ENCODE data around the gene RPL13. TPM values are rescaled to one million over a fixed set of nuclear protein-coding genes. Genes with fewer than 3 reads are reported as not detected.

RPL13 gene
- total RNA-seq, 1 donor from 2014 or later = 17,833 TPM

DNA sequence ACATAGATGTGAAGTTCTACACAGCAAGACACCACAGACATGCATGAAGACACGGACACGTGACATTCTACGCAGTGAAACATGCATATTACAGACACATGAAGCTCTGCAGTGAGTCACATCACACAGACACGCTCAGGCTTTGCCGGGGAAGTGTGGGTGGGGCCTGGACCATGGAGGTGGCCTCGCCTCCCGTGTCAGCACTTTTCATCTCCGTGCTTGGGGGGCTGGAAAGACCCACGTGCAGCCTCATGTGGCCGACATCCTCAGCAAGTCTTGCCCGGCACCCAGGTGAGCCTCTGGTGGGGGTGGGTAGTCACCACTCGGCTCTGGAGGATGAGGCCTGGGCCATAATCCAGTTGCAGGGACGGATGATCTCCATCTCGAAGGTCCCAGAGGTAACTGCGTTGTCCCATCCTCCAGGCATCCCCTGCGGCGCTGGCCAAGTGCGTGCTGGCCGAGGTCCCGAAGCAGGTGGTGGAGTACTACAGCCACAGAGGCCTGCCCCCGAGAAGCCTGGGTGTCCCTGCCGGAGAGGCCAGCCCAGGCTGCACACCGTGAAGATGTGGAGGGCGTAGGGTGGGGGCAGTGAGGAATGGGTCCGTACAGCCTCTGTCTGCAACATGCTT, 35.7 kb downstream of the RPL13 start:
- Histone ChIP-seq H3K27me3 (ENCODE audit: control insufficient read depth, insufficient read depth, low read length) (no peaks in the 10 kb centered on the region), H3K36me3 (ENCODE audit: control insufficient read depth, insufficient read depth, low read length) (no peaks in the 10 kb centered on the region), H3K4me3 (ENCODE audit: low read depth, low read length) (no peak overlapping the region)
- TF ChIP-seq, protein P1, sequence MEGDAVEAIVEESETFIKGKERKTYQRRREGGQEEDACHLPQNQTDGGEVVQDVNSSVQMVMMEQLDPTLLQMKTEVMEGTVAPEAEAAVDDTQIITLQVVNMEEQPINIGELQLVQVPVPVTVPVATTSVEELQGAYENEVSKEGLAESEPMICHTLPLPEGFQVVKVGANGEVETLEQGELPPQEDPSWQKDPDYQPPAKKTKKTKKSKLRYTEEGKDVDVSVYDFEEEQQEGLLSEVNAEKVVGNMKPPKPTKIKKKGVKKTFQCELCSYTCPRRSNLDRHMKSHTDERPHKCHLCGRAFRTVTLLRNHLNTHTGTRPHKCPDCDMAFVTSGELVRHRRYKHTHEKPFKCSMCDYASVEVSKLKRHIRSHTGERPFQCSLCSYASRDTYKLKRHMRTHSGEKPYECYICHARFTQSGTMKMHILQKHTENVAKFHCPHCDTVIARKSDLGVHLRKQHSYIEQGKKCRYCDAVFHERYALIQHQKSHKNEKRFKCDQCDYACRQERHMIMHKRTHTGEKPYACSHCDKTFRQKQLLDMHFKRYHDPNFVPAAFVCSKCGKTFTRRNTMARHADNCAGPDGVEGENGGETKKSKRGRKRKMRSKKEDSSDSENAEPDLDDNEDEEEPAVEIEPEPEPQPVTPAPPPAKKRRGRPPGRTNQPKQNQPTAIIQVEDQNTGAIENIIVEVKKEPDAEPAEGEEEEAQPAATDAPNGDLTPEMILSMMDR (IDR thresholded peaks at IDR 0.05; ENCODE audit: insufficient read depth, low read length, poor library complexity, severe bottlenecking) = no peak
- DNase-seq (ENCODE audit: low read depth) = no peak

DNA sequence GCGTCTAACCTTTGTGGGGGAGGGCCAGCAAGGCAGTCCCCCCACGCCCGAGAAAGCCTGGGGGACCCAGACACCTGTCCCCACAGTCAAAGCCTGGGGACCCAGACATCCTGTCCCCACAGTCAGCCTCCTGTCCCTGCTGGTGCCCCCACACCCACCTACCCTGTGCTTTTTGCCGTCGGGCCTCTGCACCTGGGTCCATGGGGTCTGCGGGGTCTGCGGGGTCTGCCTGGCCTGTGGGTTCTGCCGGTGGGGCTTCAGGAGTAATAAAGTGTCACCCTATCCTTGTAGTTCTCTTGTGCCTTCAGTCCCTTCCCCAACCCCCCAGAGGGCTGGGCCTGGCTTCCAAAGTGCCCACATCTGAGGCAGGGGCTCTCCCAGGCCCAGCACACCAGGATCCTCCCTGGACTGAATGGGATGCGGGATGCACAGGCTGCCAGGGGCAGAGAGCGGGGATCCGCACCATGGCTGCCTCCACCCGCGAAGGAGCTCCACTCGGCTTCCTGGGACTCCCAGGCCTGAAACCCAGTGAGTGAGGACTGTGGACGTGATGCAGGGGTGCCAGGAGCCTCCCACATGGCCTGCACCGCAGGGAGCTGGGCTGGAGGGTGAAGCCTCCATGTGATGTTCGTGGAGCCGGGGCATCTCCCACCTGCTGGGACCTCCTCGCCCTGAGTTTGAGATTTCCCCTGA, 36.6 kb downstream of the RPL13 start:
- Histone ChIP-seq H3K27me3 (ENCODE audit: control insufficient read depth, insufficient read depth, low read length) (no peaks in the 10 kb centered on the region), H3K36me3 (ENCODE audit: control insufficient read depth, insufficient read depth, low read length) (no peaks in the 10 kb centered on the region), H3K4me3 (ENCODE audit: low read depth, low read length) (no peak overlapping the region)
- TF ChIP-seq, protein P1 (IDR thresholded peaks at IDR 0.05; ENCODE audit: insufficient read depth, low read length, poor library complexity, severe bottlenecking) = no peak
- no peak for DNase-seq (ENCODE audit: low read depth)

DNA sequence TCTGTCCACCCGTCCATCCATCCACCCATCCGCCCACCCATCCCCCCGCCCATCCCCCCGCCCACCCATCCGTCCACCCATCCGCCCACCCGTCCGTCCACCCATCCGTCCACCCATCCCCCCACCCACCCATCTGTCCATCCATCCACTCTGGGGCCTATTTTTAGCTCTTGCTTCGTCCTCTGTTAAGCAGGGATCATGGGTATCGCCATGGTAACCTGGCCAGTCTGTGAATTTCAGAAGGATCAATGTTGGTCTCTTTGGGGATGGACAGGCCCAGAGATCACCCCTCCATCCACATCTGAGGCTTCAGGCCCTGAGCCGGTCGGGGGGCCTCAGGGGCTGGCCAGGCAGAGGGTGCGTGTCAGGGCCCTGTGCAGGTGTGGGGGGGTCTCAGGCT, 37.7 kb downstream of the RPL13 start:
- Histone ChIP-seq H3K36me3 (ENCODE audit: control insufficient read depth, insufficient read depth, low read length) (no peaks in the 10 kb centered on the region), H3K27me3 (ENCODE audit: control insufficient read depth, insufficient read depth, low read length) (no peaks in the 10 kb centered on the region), H3K4me3 (ENCODE audit: low read depth, low read length) (no peak overlapping the region)
- DNase-seq (ENCODE audit: low read depth) = no peak
- TF ChIP-seq, protein P1 (IDR thresholded peaks at IDR 0.05; ENCODE audit: insufficient read depth, low read length, poor library complexity, severe bottlenecking) = no peak

DNA sequence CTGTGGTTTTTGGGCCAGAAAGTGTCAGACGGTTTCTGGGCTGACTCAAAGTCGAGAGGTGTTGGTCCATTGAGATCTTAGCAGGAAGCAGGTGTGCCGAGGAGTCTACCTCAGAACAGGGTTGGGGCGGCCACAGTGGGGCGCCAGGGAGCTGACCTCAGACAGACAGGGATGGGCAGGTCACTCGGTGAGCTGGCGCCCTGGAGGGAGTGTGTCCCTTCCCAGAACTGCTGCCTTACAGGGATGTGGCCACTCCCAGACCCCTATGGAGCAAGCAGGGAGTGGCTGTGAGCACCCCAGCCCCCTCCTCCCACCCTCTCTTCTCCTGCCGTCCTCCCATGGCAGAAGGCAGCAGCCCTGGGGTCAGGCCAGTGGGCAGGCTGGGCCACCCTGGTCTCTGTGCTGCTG, 39.0 kb downstream of the RPL13 start:
- Histone ChIP-seq H3K27me3 (ENCODE audit: control insufficient read depth, insufficient read depth, low read length) (no peaks in the 10 kb centered on the region), H3K4me3 (ENCODE audit: low read depth, low read length) (no peak overlapping the region), H3K36me3 (ENCODE audit: control insufficient read depth, insufficient read depth, low read length) (no peaks in the 10 kb centered on the region)
- TF ChIP-seq, protein P1 (IDR thresholded peaks at IDR 0.05; ENCODE audit: insufficient read depth, low read length, poor library complexity, severe bottlenecking) = peak; percentile 64
- no peak for DNase-seq (ENCODE audit: low read depth)

DNA sequence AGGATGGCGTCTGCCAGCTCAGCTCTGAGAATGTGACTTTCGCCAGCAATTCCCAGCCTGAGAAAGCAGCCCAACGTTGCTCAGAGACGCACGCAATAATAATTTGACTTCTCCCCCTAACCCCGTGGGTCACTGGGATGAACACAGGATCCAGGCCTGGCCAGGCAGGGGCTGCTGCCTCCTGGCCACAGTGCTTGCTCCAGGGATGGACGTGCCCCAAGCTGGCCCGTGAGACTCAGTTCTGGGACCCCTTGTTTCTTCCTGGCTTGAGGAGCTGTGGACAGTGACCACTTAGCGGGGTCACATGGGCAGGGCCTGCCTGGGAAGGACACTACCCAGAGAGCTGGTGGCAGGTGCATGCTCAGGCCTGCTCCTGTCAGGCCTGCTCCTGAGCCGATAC, 39.4 kb downstream of the RPL13 start:
- no peaks in the 10 kb centered on the region for H3K36me3 ChIP-seq (ENCODE audit: control insufficient read depth, insufficient read depth, low read length)
- DNase-seq (ENCODE audit: low read depth) = no peak
- no peak overlapping the region for H3K4me3 ChIP-seq (ENCODE audit: low read depth, low read length)
- TF ChIP-seq, protein P1 (IDR thresholded peaks at IDR 0.05; ENCODE audit: insufficient read depth, low read length, poor library complexity, severe bottlenecking) = no peak
- H3K27me3 ChIP-seq (ENCODE audit: control insufficient read depth, insufficient read depth, low read length) = no peaks in the 10 kb centered on the region
